GM12891 (cell line): ENCODE results near the gene FIG4.

Experiments used
- PAX5 ChIP-seq: IDR thresholded peaks from 2 replicates; pipeline ENCODE4 v1.6.1; 2011; ENCODE audit warnings: low read length, moderate library complexity, mild to moderate bottlenecking; ENCODE audit not compliant: insufficient read depth, severe bottlenecking
- POLR2A ChIP-seq: IDR thresholded peaks from 2 replicates; pipeline ENCODE4 v1.6.1; 2011; ENCODE audit warnings: low read depth, low read length, control low read depth
- POLR2AphosphoS5 ChIP-seq: IDR thresholded peaks from 2 replicates; pipeline ENCODE4 v1.6.1; 2011; ENCODE audit warnings: low read depth, low read length, control low read depth
- POU2F2 ChIP-seq: IDR thresholded peaks from 2 replicates; pipeline ENCODE4 v1.6.1; 2011; ENCODE audit warnings: low read depth, mild to moderate bottlenecking, control low read depth, low read length, moderate library complexity
- SPI1 ChIP-seq: IDR thresholded peaks from 2 replicates; pipeline ENCODE4 v1.6.1; 2011; ENCODE audit warnings: low read depth, low read length, control low read depth
- TAF1 ChIP-seq: IDR thresholded peaks from 2 replicates; pipeline ENCODE4 v1.6.1; 2011; ENCODE audit warnings: low read depth, low read length, control low read depth

DNA sequence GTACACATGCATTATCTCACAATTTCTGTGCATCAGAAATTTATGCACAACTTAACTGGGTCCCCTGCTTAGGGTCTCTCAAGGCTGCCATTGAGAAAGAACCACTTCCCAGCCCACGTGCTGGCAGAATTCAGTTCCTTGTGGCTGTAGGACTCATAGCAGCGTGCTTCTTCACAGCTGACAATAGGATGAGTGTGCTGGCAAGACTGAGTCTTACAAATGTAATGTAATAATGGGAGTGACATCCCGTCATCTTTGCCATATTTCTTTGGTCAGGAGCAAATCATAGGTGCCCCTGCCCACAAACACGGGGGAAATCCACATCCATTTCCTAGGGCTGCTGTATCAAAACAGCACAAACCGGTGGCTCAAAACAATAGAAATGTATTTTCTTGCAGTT is 77.4 kb downstream of the FIG4 start:
- TF ChIP-seq POLR2A, result no peak
- TF ChIP-seq TAF1, result no peak
- no peak for TF ChIP-seq POLR2AphosphoS5
- TF ChIP-seq SPI1, result no peak
- no peak for TF ChIP-seq PAX5
- no peak for TF ChIP-seq POU2F2
